ENCODE data around the gene TBC1D10A.

DNA sequence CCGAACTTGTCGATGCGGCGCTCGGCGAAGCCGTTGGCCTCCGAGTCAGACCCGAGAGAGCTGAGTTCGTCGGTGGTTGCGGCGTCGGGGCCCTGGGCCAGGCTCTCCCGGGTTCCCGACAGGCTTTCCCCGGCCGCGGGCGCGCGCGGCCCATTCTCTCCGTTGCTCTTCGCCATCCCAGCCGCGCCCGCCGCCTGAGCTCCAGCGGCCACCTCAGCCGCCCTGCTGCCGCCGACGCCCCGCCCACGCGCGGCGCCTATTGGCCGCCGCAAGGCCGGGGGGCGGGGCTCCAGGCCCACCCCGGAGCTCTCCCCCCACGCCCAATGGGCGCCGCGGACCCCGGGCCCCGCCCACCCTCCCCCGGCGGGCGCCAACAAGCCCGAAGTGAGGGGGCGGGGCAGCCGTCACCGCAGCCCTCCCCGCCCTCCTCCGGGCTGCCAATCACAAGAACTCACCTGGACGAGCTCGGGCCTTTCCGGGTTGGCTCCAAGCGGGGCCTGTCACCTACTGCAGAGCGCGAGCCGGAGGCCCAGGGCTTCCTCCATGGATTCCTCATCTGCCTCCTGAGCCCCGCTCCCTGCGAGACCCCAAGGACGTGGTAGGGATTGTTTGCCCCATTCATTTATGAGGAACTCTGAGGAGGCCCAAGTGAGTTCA, at the start of gene TBC1D10A:
- TF ChIP-seq, protein P1, sequence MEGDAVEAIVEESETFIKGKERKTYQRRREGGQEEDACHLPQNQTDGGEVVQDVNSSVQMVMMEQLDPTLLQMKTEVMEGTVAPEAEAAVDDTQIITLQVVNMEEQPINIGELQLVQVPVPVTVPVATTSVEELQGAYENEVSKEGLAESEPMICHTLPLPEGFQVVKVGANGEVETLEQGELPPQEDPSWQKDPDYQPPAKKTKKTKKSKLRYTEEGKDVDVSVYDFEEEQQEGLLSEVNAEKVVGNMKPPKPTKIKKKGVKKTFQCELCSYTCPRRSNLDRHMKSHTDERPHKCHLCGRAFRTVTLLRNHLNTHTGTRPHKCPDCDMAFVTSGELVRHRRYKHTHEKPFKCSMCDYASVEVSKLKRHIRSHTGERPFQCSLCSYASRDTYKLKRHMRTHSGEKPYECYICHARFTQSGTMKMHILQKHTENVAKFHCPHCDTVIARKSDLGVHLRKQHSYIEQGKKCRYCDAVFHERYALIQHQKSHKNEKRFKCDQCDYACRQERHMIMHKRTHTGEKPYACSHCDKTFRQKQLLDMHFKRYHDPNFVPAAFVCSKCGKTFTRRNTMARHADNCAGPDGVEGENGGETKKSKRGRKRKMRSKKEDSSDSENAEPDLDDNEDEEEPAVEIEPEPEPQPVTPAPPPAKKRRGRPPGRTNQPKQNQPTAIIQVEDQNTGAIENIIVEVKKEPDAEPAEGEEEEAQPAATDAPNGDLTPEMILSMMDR (IDR thresholded peaks at IDR 0.05), result peak in 1 of 5 experiments; percentile 26
- TF ChIP-seq POLR2A (IDR thresholded peaks at IDR 0.05), result peak; percentile 69 to 88
- peak in 1 of 2 donors; percentile 69 for TF ChIP-seq EP300 (IDR thresholded peaks at IDR 0.05)

Measured in tibial nerve (tissue), 4 donors.